ENCODE measurements around the gene NPTXR. TPM values are rescaled to one million over a fixed set of nuclear protein-coding genes. Genes with fewer than 3 reads are reported as not detected.

NPTXR gene
- total and polyA plus RNA-seq, 2 donors from 2014 or later: 1.1 to 12.5 TPM

DNA sequence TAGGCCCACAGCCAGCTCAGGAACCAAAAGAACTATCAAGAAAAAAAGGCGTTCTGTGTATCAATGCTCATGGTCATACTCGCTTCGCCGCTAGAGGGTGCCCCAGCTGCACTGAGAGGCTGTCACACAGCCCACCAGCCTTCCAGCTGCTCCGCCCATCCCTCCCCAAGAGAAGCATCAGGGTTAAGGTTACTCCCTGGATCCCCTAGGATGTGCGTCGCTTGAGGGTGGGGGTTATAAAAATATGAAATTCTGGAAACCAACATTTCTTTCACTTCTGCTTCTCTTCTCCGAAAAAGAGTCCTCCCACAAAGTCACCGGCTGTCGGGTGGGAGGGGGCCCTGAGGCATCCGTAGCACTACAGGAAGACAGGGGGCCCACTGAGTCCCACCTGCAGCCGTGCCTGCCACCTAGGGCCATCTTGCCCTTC is 26.5 kb upstream of the NPTXR start:
- H3K4me1 ChIP-seq (ENCODE audit: control insufficient read depth in 2 of 3, insufficient read depth in 2 of 3, low read depth in 1 of 3, low read length in 3 of 3): peaks cover 0 to 18% (median 9%) of the 10 kb centered on the region in 3 donors
- TF ChIP-seq, protein P1, sequence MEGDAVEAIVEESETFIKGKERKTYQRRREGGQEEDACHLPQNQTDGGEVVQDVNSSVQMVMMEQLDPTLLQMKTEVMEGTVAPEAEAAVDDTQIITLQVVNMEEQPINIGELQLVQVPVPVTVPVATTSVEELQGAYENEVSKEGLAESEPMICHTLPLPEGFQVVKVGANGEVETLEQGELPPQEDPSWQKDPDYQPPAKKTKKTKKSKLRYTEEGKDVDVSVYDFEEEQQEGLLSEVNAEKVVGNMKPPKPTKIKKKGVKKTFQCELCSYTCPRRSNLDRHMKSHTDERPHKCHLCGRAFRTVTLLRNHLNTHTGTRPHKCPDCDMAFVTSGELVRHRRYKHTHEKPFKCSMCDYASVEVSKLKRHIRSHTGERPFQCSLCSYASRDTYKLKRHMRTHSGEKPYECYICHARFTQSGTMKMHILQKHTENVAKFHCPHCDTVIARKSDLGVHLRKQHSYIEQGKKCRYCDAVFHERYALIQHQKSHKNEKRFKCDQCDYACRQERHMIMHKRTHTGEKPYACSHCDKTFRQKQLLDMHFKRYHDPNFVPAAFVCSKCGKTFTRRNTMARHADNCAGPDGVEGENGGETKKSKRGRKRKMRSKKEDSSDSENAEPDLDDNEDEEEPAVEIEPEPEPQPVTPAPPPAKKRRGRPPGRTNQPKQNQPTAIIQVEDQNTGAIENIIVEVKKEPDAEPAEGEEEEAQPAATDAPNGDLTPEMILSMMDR (IDR thresholded peaks at IDR 0.05; ENCODE audit: borderline replicate concordance, extremely low read depth, insufficient read depth): peak; percentile 94
- peaks cover 0 to 3% (median 3%) of the 10 kb centered on the region in 3 donors for H3K36me3 ChIP-seq (ENCODE audit: control insufficient read depth in 2 of 3, insufficient read depth in 3 of 3, low read length in 3 of 3)
- intact Hi-C loops (cut with DNase I): no loop called here
- H3K9ac ChIP-seq (ENCODE audit: low read length in 3 of 3): no peak overlapping the region
- H3K4me3 ChIP-seq (ENCODE audit: low read length in 3 of 3): peak overlapping the region in 1 of 3 donors; percentile 68
- H3K27me3 ChIP-seq (ENCODE audit: control insufficient read depth, insufficient read depth, low read length): no peaks in the 10 kb centered on the region
- FAIRE-seq (no peak), DNase-seq (peak; percentile 89 to 94 (median 90))
- H3K9me3 ChIP-seq (ENCODE audit: control insufficient read depth in 2 of 3, insufficient read depth in 1 of 3, low read length in 3 of 3): no peaks in the 10 kb centered on the region
- H3K27ac ChIP-seq (ENCODE audit: low read depth in 2 of 2, low read length in 2 of 2): no peak overlapping the region

DNA sequence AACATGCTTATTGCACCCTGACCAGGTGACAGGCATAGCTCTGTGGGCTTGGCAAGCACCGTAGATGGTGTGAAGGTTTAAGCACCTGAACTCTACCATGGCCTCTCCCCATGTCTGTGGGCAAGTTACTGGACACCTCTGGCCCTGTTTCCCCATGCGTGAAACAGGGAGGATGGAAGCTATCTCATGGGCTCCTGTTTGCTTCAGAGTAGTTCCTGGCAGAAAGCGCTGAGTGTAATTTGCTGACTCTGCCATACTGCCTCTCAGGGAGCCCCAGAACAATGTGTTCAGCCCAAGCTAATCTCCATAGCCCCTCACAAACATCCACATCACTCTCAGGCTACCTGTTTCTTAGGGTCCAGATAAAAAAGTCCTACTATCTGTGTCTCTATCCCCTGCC is 25.8 kb upstream of the NPTXR start:
- peak in 1 of 5 donors; percentile 29 for DNase-seq

DNA sequence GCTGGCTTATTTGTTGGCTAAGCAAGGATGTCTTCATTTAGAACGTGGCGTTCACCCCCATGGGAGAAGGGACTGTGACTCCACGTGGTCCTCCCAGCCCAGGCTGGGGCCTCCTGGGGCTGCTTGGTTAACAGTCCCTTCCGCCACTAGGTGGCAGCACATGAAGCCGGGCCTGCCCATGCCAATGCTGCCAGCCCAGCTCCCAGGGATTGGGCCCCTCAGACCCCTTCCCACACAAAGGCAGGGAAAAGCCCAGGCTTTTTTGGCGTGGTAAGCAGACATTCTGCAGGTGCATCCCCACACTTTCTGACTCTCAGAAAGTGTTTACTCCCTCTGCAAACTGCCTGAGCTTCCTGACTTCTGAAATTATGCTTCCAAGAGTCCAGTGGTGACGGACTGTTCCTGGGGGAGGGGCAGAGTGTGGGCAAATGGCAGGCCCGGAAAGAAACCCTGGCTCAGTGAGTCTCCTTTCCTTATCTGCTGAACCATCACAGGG is 25.1 kb upstream of the NPTXR start:
- intact Hi-C loops (cut with DNase I): loop anchor here (10.0 kb wide), 2 partner anchors 136 to 246 kb away; no protein-coding TSS in a partner anchor
- TF ChIP-seq, protein P1 (IDR thresholded peaks at IDR 0.05; ENCODE audit: borderline replicate concordance, extremely low read depth, insufficient read depth): peak; percentile 84
- H3K4me3 ChIP-seq (ENCODE audit: low read length in 3 of 3): no peak overlapping the region
- H3K4me1 ChIP-seq (ENCODE audit: control insufficient read depth in 2 of 3, insufficient read depth in 2 of 3, low read depth in 1 of 3, low read length in 3 of 3): peaks cover 0 to 27% (median 9%) of the 10 kb centered on the region in 3 donors
- DNase-seq (peak; percentile 77 to 92 (median 83)), FAIRE-seq (no peak)
- H3K27me3 ChIP-seq (ENCODE audit: control insufficient read depth, insufficient read depth, low read length): no peaks in the 10 kb centered on the region
- no peaks in the 10 kb centered on the region for H3K9me3 ChIP-seq (ENCODE audit: control insufficient read depth in 2 of 3, insufficient read depth in 1 of 3, low read length in 3 of 3)
- H3K36me3 ChIP-seq (ENCODE audit: control insufficient read depth in 2 of 3, insufficient read depth in 3 of 3, low read length in 3 of 3): peaks cover 0 to 3% (median 3%) of the 10 kb centered on the region in 3 donors
- no peak overlapping the region for H3K9ac ChIP-seq (ENCODE audit: low read length in 3 of 3)
- no peak overlapping the region for H3K27ac ChIP-seq (ENCODE audit: low read depth in 2 of 2, low read length in 2 of 2)

More for the DNA sequence above, 25.8 kb upstream of the NPTXR start:
- H3K27me3 ChIP-seq (ENCODE audit: control insufficient read depth, insufficient read depth, low read length): no peaks in the 10 kb centered on the region
- H3K4me3 ChIP-seq (ENCODE audit: low read length in 3 of 3): no peak overlapping the region
- H3K36me3 ChIP-seq (ENCODE audit: control insufficient read depth in 2 of 3, insufficient read depth in 3 of 3, low read length in 3 of 3): peaks cover 0 to 3% (median 3%) of the 10 kb centered on the region in 3 donors
- no peaks in the 10 kb centered on the region for H3K9me3 ChIP-seq (ENCODE audit: control insufficient read depth in 2 of 3, insufficient read depth in 1 of 3, low read length in 3 of 3)
- H3K4me1 ChIP-seq (ENCODE audit: control insufficient read depth in 2 of 3, insufficient read depth in 2 of 3, low read depth in 1 of 3, low read length in 3 of 3): peaks cover 0 to 22% (median 9%) of the 10 kb centered on the region in 3 donors
- no peak for FAIRE-seq
- intact Hi-C loops (cut with DNase I): loop anchor here (10.0 kb wide), 2 partner anchors 135 to 245 kb away; no protein-coding TSS in a partner anchor
- TF ChIP-seq, protein P1 (IDR thresholded peaks at IDR 0.05; ENCODE audit: borderline replicate concordance, extremely low read depth, insufficient read depth): no peak
- H3K27ac ChIP-seq (ENCODE audit: low read depth in 2 of 2, low read length in 2 of 2): no peak overlapping the region
- peak overlapping the region in 1 of 3 donors; percentile 8 for H3K9ac ChIP-seq (ENCODE audit: low read length in 3 of 3)

All from kidney (tissue), 14 donors.